HepG2 (cell line): ENCODE results near the gene TOP3B. TPM values are rescaled to one million over a fixed set of nuclear protein-coding genes. Genes with fewer than 3 reads are reported as not detected.

ENCODE experiments used
- EED ChIP-seq: sonication (generic); formaldehyde crosslinking; IDR thresholded peaks from 2 replicates; pipeline ENCODE4 v1.5.0; 2020; ENCODE audit warnings: mild to moderate bottlenecking, missing genetic modification reagents
- FOXP1 ChIP-seq, 2 experiments: fragments of 450-650 bp in 1 of 2; IDR thresholded peaks; 2 replicates each; pipeline ENCODE4 v1.6.1; 2017 to 2018; ENCODE audit warnings: antibody characterized with exemption in 1 of 2
- HNRNPL ChIP-seq: fragments of 200-400 bp; formaldehyde crosslinking; IDR thresholded peaks from 2 replicates; pipeline ENCODE4 v1.6.1; 2017; ENCODE audit warnings: mild to moderate bottlenecking, low read depth, low read length
- HNRNPLL ChIP-seq: fragments of 200-400 bp; formaldehyde crosslinking; IDR thresholded peaks from 2 replicates; pipeline ENCODE4 v1.6.1; 2017; ENCODE audit warnings: mild to moderate bottlenecking, low read depth, low read length; ENCODE audit not compliant: poor library complexity, severe bottlenecking
- HOMEZ ChIP-seq: IDR thresholded peaks from 2 replicates; pipeline ENCODE4 v1.6.1; 2016; ENCODE audit warnings: low read depth
- ISX ChIP-seq: sonication (generic); formaldehyde crosslinking; conservative IDR thresholded peaks from 2 replicates; pipeline ENCODE4 v1.5.0; 2020; ENCODE audit warnings: missing genetic modification reagents
- KDM2A ChIP-seq: sonication (generic); formaldehyde crosslinking; IDR thresholded peaks from 2 replicates; pipeline ENCODE4 v1.4.0; 2020; ENCODE audit warnings: low read depth, missing genetic modification reagents, borderline replicate concordance
- LCORL ChIP-seq, 2 experiments: fragments of 450-650 bp in 1 of 2; sonication (generic) in 1 of 2; formaldehyde crosslinking in 1 of 2; IDR thresholded peaks; 2 replicates each; pipeline versions ENCODE4 v1.5.0 to v1.6.1; 2017 to 2020; ENCODE audit warnings: antibody characterized with exemption in 1 of 2, missing genetic modification reagents in 1 of 2
- PAF1 ChIP-seq: IDR thresholded peaks from 2 replicates; pipeline ENCODE4 v1.6.1; 2016; ENCODE audit warnings: missing genetic modification reagents, missing compliant biosample characterization
- SALL2 ChIP-seq: sonication (generic); formaldehyde crosslinking; IDR thresholded peaks from 2 replicates; pipeline ENCODE4 v1.8.1; 2023; ENCODE audit warnings: mild to moderate bottlenecking, missing genetic modification reagents, inconsistent platforms
- SAP130 ChIP-seq: IDR thresholded peaks from 2 replicates; pipeline ENCODE4 v1.6.1; 2016; ENCODE audit warnings: low read depth
- SIX4 ChIP-seq: sonication (generic); formaldehyde crosslinking; IDR thresholded peaks from 2 replicates; pipeline ENCODE4 v1.4.0; 2020; ENCODE audit warnings: missing genetic modification reagents
- TAF15 ChIP-seq: fragments of 200-400 bp; formaldehyde crosslinking; IDR thresholded peaks from one replicate; pipeline ENCODE4 v1.6.1; 2018; ENCODE audit warnings: mild to moderate bottlenecking, low read depth, low read length; ENCODE audit not compliant: poor library complexity, severe bottlenecking
- TRAFD1 ChIP-seq: sonication (generic); formaldehyde crosslinking; IDR thresholded peaks from 2 replicates; pipeline ENCODE4 v1.5.1; 2020; ENCODE audit warnings: missing genetic modification reagents, mild to moderate bottlenecking, borderline replicate concordance
- ZNF205 ChIP-seq: IDR thresholded peaks from 2 replicates; pipeline ENCODE4 v1.6.1; 2018; ENCODE audit warnings: missing biosample characterization, missing genetic modification reagents
- ZNF235 ChIP-seq: sonication (generic); formaldehyde crosslinking; IDR thresholded peaks from 2 replicates; pipeline ENCODE4 v1.8.1; 2023; ENCODE audit warnings: mild to moderate bottlenecking, missing genetic modification reagents, borderline replicate concordance
- ZNF24 ChIP-seq: fragments of 450-650 bp; IDR thresholded peaks from 2 replicates; pipeline ENCODE4 v1.6.1; 2017; ENCODE audit warnings: antibody characterized with exemption, mild to moderate bottlenecking
- ZNF343 ChIP-seq: sonication (generic); formaldehyde crosslinking; IDR thresholded peaks from 2 replicates; pipeline ENCODE4 v1.4.0; 2020; ENCODE audit warnings: mild to moderate bottlenecking, missing genetic modification reagents
- ZNF556 ChIP-seq: sonication (generic); formaldehyde crosslinking; IDR thresholded peaks from 2 replicates; pipeline ENCODE4 v1.4.0; 2020; ENCODE audit warnings: mild to moderate bottlenecking, missing genetic modification reagents, borderline replicate concordance
- ZNF782 ChIP-seq: sonication (generic); formaldehyde crosslinking; IDR thresholded peaks from 2 replicates; pipeline ENCODE4 v1.4.0; 2020; ENCODE audit warnings: missing genetic modification reagents, mild to moderate bottlenecking, borderline replicate concordance
- polyA plus RNA-seq, 8 experiments: library from polyadenylated mRNA; depleted of rRNA in 3 of 8; stranded (reverse) in 7 of 8; unstranded in 1 of 8; fragments of >200 nt; fragmentation: Illumina TruSeq in 4 of 8; extraction: Trizol in 4 of 8; gene quantifications; 2 replicates each; pipeline versions ENCODE4 v1.2.1 to v1.2.3, GENCODE V29; 2011 to 2016; ENCODE audit warnings: low read depth in 4 of 8, missing spikeins in 1 of 8, mixed read lengths in 1 of 8; ENCODE audit not compliant: insufficient read depth in 1 of 8
- total RNA-seq, 5 experiments: library from RNA; depleted of rRNA; stranded (reverse); fragments of >200 nt; fragmentation: Illumina TruSeq; extraction: Trizol; gene quantifications; 2 replicates each; pipeline ENCODE4 v1.2.3, GENCODE V29; 2016; ENCODE audit warnings: low read depth in 1 of 5
- TF ChIP-seq, protein P1 (sequence below): IDR thresholded peaks from 2 replicates; pipeline ENCODE4 v1.6.1; 2018; ENCODE audit warnings: missing genetic modification reagents
- TF ChIP-seq, protein P2 (sequence below): sonication (generic); formaldehyde crosslinking; IDR thresholded peaks from 2 replicates; pipeline ENCODE4 v1.4.0; 2020; ENCODE audit warnings: mild to moderate bottlenecking, missing genetic modification reagents
- TF ChIP-seq, protein P3 (sequence below): sonication (generic); formaldehyde crosslinking; IDR thresholded peaks from 2 replicates; pipeline ENCODE4 v1.8.0; 2022; ENCODE audit warnings: mild to moderate bottlenecking, missing genetic modification reagents

Gene TOP3B
- total and polyA plus RNA-seq, 2 of the 13 experiments (the other 11 are each of a cell fraction or from before 2014, with no cell fraction given), result 28.5 to 29.7 TPM

DNA sequence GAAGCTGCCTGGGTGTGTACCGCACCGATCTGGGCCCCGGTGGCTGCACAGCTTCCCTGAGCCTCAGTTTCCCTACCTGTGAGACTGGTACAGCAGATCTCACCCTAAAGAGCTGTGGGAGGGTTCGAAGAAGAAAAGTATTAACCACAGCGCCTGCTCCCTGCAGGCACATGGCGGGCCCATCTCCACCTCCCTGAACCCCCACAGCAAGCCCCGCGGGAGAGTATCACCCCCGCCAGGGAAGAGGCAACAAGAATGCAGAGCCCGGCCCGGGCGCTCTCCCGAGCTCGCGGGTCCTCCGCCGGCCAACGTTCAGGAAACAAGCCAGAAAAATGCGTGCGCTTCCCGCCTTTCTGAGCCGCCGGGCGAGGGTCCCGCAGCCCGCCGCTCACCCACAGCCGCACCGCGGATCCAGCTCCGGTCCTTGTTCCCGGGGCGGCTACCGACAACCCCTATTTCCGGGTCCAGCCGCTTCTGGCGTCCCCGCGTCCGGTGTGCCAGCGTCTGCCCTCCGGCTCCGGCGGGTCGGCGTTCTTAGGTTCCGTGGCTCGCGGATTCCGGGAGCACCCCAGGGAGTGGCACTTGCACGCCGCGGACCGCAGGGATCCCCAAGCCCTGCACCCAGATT is at the start of gene TOP3B (continued):
- TF ChIP-seq HOMEZ (CRISPR knock-in tag) (no peak; the same call in 1 of the 2 replicates), ZNF205 (peak; percentile 87; the same call in 1 of the 2 replicates), HNRNPLL (peak; percentile 76), LCORL (IDR thresholded peaks at IDR 0.05) (no peak), LCORL (CRISPR knock-in tag; IDR thresholded peaks at IDR 0.05) (no peak), TRAFD1 (CRISPR knock-in tag) (peak; percentile 94; the same call in 1 of the 2 replicates), KDM2A (CRISPR knock-in tag) (peak; percentile 99), SIX4 (CRISPR knock-in tag) (peak; percentile 47; the same call in 1 of the 2 replicates), ZNF343 (CRISPR knock-in tag) (peak; percentile 73), EED (CRISPR knock-in tag) (peak; percentile 83; the same call in 1 of the 2 replicates), TAF15 (no peak), SAP130 (CRISPR knock-in tag) (peak; percentile 88), ISX (0 out of 2 replicates have a peak, but pooled peaks have one; percentile 66), ZNF782 (CRISPR knock-in tag) (peak; percentile 86; the same call in 1 of the 2 replicates), ZNF235 (no peak), SALL2 (CRISPR knock-in tag) (peak; percentile 70; the same call in 1 of the 2 replicates), FOXP1 (IDR thresholded peaks at IDR 0.05) (no peak), FOXP1 (CRISPR knock-in tag; IDR thresholded peaks at IDR 0.05) (peak; percentile 51; the same call in 1 of the 2 replicates), HNRNPL (no peak), ZNF24 (peak; percentile 84), ZNF556 (CRISPR knock-in tag) (peak; percentile 99), PAF1 (CRISPR knock-in tag) (no peak)
- TF ChIP-seq, protein P1, sequence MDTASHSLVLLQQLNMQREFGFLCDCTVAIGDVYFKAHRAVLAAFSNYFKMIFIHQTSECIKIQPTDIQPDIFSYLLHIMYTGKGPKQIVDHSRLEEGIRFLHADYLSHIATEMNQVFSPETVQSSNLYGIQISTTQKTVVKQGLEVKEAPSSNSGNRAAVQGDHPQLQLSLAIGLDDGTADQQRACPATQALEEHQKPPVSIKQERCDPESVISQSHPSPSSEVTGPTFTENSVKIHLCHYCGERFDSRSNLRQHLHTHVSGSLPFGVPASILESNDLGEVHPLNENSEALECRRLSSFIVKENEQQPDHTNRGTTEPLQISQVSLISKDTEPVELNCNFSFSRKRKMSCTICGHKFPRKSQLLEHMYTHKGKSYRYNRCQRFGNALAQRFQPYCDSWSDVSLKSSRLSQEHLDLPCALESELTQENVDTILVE (CRISPR knock-in tag), result peak; percentile 99
- TF ChIP-seq, protein P2, sequence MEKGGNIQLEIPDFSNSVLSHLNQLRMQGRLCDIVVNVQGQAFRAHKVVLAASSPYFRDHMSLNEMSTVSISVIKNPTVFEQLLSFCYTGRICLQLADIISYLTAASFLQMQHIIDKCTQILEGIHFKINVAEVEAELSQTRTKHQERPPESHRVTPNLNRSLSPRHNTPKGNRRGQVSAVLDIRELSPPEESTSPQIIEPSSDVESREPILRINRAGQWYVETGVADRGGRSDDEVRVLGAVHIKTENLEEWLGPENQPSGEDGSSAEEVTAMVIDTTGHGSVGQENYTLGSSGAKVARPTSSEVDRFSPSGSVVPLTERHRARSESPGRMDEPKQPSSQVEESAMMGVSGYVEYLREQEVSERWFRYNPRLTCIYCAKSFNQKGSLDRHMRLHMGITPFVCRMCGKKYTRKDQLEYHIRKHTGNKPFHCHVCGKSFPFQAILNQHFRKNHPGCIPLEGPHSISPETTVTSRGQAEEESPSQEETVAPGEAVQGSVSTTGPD (CRISPR knock-in tag), result 0 out of 2 replicates have a peak, but pooled peaks have one; percentile 49
- TF ChIP-seq, protein P3, sequence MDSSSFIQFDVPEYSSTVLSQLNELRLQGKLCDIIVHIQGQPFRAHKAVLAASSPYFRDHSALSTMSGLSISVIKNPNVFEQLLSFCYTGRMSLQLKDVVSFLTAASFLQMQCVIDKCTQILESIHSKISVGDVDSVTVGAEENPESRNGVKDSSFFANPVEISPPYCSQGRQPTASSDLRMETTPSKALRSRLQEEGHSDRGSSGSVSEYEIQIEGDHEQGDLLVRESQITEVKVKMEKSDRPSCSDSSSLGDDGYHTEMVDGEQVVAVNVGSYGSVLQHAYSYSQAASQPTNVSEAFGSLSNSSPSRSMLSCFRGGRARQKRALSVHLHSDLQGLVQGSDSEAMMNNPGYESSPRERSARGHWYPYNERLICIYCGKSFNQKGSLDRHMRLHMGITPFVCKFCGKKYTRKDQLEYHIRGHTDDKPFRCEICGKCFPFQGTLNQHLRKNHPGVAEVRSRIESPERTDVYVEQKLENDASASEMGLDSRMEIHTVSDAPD, result no peak
